Stomach (tissue), 4 donors: ENCODE measurements around the gene ZNRF2.

Experiments
- EP300 ChIP-seq: sonication (generic); formaldehyde crosslinking; IDR thresholded peaks from one replicate; pipeline ENCODE4 v1.6.1; 2017; ENCODE audit warnings: antibody characterized with exemption
- POLR2A ChIP-seq, 4 donors: fragments of 450-650 bp; IDR thresholded peaks; one replicate each; pipeline ENCODE4 v1.6.1; 2016; ENCODE audit warnings: antibody characterized with exemption in 4 of 4, control low read depth in 2 of 4, mild to moderate bottlenecking in 1 of 4, moderate library complexity in 1 of 4
- POLR2AphosphoS5 ChIP-seq, 3 donors: sonication (generic); formaldehyde crosslinking; IDR thresholded peaks; one replicate each; pipeline ENCODE4 v1.6.1; 2016; ENCODE audit warnings: antibody characterized with exemption in 3 of 3
- TF ChIP-seq, protein P1 (sequence below), 7 experiments: fragments of 450-650 bp in 4 of 7; fragments of 200-600 bp in 3 of 7; sonication (generic) in 3 of 7; IDR thresholded peaks; one replicate each; pipeline ENCODE4 v1.5.1; 2016 to 2019; ENCODE audit warnings: antibody characterized with exemption in 7 of 7, control low read depth in 2 of 7, mild to moderate bottlenecking in 1 of 7

DNA sequence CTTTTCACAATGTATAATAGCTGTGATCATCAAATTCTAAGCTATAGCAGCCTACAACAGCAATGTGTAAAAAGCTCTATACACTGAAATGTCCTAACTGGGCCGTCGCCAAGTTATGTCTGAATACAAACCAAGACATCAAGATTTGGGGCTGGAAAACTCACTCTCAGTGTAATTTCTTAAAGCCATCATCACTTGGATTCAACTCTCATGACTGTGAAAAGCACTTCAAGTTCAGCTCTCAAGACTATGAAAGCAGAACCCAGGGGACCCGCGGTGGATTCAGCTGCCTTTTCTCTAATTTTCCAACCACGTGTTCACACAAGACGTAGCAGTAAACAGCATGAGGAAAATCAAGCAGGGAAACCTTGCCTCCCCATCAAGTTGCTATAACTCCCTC lies 15.8 kb upstream of the ZNRF2 start:
- no peak for TF ChIP-seq POLR2AphosphoS5 (IDR thresholded peaks at IDR 0.05)
- TF ChIP-seq, protein P1, sequence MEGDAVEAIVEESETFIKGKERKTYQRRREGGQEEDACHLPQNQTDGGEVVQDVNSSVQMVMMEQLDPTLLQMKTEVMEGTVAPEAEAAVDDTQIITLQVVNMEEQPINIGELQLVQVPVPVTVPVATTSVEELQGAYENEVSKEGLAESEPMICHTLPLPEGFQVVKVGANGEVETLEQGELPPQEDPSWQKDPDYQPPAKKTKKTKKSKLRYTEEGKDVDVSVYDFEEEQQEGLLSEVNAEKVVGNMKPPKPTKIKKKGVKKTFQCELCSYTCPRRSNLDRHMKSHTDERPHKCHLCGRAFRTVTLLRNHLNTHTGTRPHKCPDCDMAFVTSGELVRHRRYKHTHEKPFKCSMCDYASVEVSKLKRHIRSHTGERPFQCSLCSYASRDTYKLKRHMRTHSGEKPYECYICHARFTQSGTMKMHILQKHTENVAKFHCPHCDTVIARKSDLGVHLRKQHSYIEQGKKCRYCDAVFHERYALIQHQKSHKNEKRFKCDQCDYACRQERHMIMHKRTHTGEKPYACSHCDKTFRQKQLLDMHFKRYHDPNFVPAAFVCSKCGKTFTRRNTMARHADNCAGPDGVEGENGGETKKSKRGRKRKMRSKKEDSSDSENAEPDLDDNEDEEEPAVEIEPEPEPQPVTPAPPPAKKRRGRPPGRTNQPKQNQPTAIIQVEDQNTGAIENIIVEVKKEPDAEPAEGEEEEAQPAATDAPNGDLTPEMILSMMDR (IDR thresholded peaks at IDR 0.05): no peak
- TF ChIP-seq POLR2A (IDR thresholded peaks at IDR 0.05): no peak
- no peak for TF ChIP-seq EP300
